Measurements from ENCODE around the gene GBGT1.
"Not testable (repeated sequence)": the region's sequence is repeated elsewhere in the genome, so short reads cannot be mapped to it uniquely, and the experiment has no call there.

GBGT1 gene

GRCh38 chr9:133163504-133164172 is at the start of gene GBGT1:
Gene GBGT1, minus strand, starts transcription at chr9:133163914. Its CDS starts 1,502 bp downstream, at chr9:133162412.
- DNase-seq (ENCODE audit: low read depth): no peak

- no peak for DNase-seq (ENCODE audit: low read depth)
Measured at GRCh38 chr9:133210609-133211008, 46.9 kb upstream of the GBGT1 start.

GRCh38 chr9:133210202-133210532 is 46.5 kb upstream of the GBGT1 start:
- DNase-seq (ENCODE audit: low read depth): no peak

GRCh38 chr9:133209327-133210201 is 45.9 kb upstream of the GBGT1 start:
- not testable (repeated sequence) for DNase-seq (ENCODE audit: low read depth)

GRCh38 chr9:133208880-133209300 is 45.2 kb upstream of the GBGT1 start, which contains the start of gene OBP2B:
Gene OBP2B, minus strand, starts transcription at chr9:133209250. Its CDS starts 51 bp downstream, at chr9:133209199.
- DNase-seq (ENCODE audit: low read depth): not testable (repeated sequence)

- not testable (repeated sequence) for DNase-seq (ENCODE audit: low read depth)
Measured at GRCh38 chr9:133208171-133208879, 44.6 kb upstream of the GBGT1 start.

GRCh38 chr9:133207540-133208170 is 43.9 kb upstream of the GBGT1 start:
- no peak for DNase-seq (ENCODE audit: low read depth)

GRCh38 chr9:133207021-133207531 is 43.4 kb upstream of the GBGT1 start:
- DNase-seq (ENCODE audit: low read depth): no peak

GRCh38 chr9:133205996-133206931 is 42.5 kb upstream of the GBGT1 start:
- DNase-seq (ENCODE audit: low read depth): no peak

GRCh38 chr9:133205481-133205887 is 41.8 kb upstream of the GBGT1 start:
- not testable (repeated sequence) for DNase-seq (ENCODE audit: low read depth)

- no peak for DNase-seq (ENCODE audit: low read depth)
Measured at GRCh38 chr9:133204993-133205336, 41.3 kb upstream of the GBGT1 start.

GRCh38 chr9:133204335-133204992 is 40.8 kb upstream of the GBGT1 start:
- no peak for DNase-seq (ENCODE audit: low read depth)

- no peak for DNase-seq (ENCODE audit: low read depth)
Measured at GRCh38 chr9:133203506-133204075, 39.9 kb upstream of the GBGT1 start.

GRCh38 chr9:133202688-133203453 is 39.2 kb upstream of the GBGT1 start:
- DNase-seq (ENCODE audit: low read depth): no peak

- DNase-seq (ENCODE audit: low read depth): no peak
Measured at GRCh38 chr9:133202145-133202513, 38.4 kb upstream of the GBGT1 start.

GRCh38 chr9:133201424-133202144 is 37.9 kb upstream of the GBGT1 start:
- no peak for DNase-seq (ENCODE audit: low read depth)

- DNase-seq (ENCODE audit: low read depth): no peak
Measured at GRCh38 chr9:133200631-133201030, 36.9 kb upstream of the GBGT1 start.

- no peak for DNase-seq (ENCODE audit: low read depth)
Measured at GRCh38 chr9:133199648-133200321, 36.1 kb upstream of the GBGT1 start.

Data from fibroblast of gingiva (primary cell).